DOHH2 (cell line): Measurements from ENCODE around the gene MGLL.

Experiments used
- H3F3A ChIP-seq: fragments of 200-600 bp; sonication (generic), shearing (Covaris generic); 2 replicates; pipeline ENCODE4 v1.6.0; 2016; ENCODE audit warnings: antibody characterized with exemption, mild to moderate bottlenecking; ENCODE audit not compliant: control insufficient read depth, insufficient read depth
- H3K27ac ChIP-seq: fragments of 200-600 bp; sonication (generic); 2 replicates; pipeline ENCODE4 v1.5.1; 2014; ENCODE audit warnings: low read depth, mild to moderate bottlenecking, low read length, moderate library complexity
- H3K27me3 ChIP-seq: fragments of 200-600 bp; sonication (generic); 2 replicates; pipeline ENCODE4 v1.6.1; 2014; ENCODE audit warnings: mild to moderate bottlenecking, low read length, mixed read lengths; ENCODE audit not compliant: control insufficient read depth
- H3K36me3 ChIP-seq: fragments of 200-600 bp; sonication (generic); 2 replicates; pipeline ENCODE4 v1.6.1; 2014; ENCODE audit warnings: mild to moderate bottlenecking, low read length, moderate library complexity, mixed read lengths; ENCODE audit not compliant: control insufficient read depth
- H3K4me1 ChIP-seq: fragments of 200-600 bp; sonication (generic); 2 replicates; pipeline ENCODE4 v1.6.1; 2014; ENCODE audit warnings: mild to moderate bottlenecking, low read length, mixed read lengths; ENCODE audit not compliant: control insufficient read depth
- H3K4me2 ChIP-seq: fragments of 200-600 bp; sonication (generic); 2 replicates; pipeline ENCODE4 v1.6.0; 2014; ENCODE audit warnings: mild to moderate bottlenecking, low read length, moderate library complexity
- H3K4me3 ChIP-seq: fragments of 200-600 bp; sonication (generic); 2 replicates; pipeline ENCODE4 v1.5.1; 2014; ENCODE audit warnings: mild to moderate bottlenecking, low read length, mixed read lengths
- H3K79me2 ChIP-seq: fragments of 200-600 bp; sonication (generic); 2 replicates; pipeline ENCODE4 v1.6.1; 2014; ENCODE audit warnings: mild to moderate bottlenecking, low read length, mixed read lengths; ENCODE audit not compliant: control insufficient read depth
- H3K9me2 ChIP-seq: fragments of 200-600 bp; sonication (generic); replicated peaks from 2 replicates; pipeline ENCODE4 v1.6.1; 2014; ENCODE audit warnings: mild to moderate bottlenecking, low read length, mixed read lengths; ENCODE audit not compliant: control insufficient read depth
- H3K9me3 ChIP-seq: fragments of 200-600 bp; sonication (generic); 2 replicates; pipeline ENCODE4 v1.6.1; 2014; ENCODE audit warnings: antibody characterized with exemption, low read length, mixed read lengths; ENCODE audit not compliant: control insufficient read depth, insufficient read depth
- H4K20me1 ChIP-seq: fragments of 200-600 bp; sonication (generic); 2 replicates; pipeline ENCODE4 v1.6.0; 2014; ENCODE audit warnings: low read depth, mild to moderate bottlenecking, antibody characterized with exemption, low read length, moderate library complexity; ENCODE audit not compliant: control insufficient read depth, insufficient read depth
- EZH2phosphoT487 ChIP-seq: fragments of 200-600 bp; sonication (generic); IDR thresholded peaks from 2 replicates; pipeline ENCODE4 v1.6.1; 2017; ENCODE audit warnings: borderline replicate concordance, mild to moderate bottlenecking, antibody characterized with exemption, low read length, moderate library complexity, mixed read lengths
- TF ChIP-seq, protein P1 (sequence below): fragments of 200-600 bp; sonication (generic); IDR thresholded peaks from one replicate; pipeline ENCODE4 v1.5.1; 2014; ENCODE audit warnings: antibody characterized with exemption, mild to moderate bottlenecking, low read depth, low read length; ENCODE audit not compliant: poor library complexity, severe bottlenecking

The MGLL gene

GRCh38 chr3:127825756-127826155 is 3.4 kb upstream of the MGLL start:
- Histone ChIP-seq H3K4me3 (no peak overlapping the region), H3K27ac (no peak overlapping the region), H3K4me1 (no peaks in the 10 kb centered on the region; the same call in 1 of the 2 replicates), H3K9me3 (peaks cover 12% of the 10 kb centered on the region; the same call in 1 of the 2 replicates), H4K20me1 (no peaks in the 10 kb centered on the region; the same call in 1 of the 2 replicates), H3F3A (no peaks in the 10 kb centered on the region), H3K27me3 (peaks cover 35% of the 10 kb centered on the region), H3K4me2 (no peak overlapping the region), H3K9me2 (no peaks in the 10 kb centered on the region), H3K79me2 (no peaks in the 10 kb centered on the region), H3K36me3 (no peaks in the 10 kb centered on the region)
- TF ChIP-seq, protein P1, sequence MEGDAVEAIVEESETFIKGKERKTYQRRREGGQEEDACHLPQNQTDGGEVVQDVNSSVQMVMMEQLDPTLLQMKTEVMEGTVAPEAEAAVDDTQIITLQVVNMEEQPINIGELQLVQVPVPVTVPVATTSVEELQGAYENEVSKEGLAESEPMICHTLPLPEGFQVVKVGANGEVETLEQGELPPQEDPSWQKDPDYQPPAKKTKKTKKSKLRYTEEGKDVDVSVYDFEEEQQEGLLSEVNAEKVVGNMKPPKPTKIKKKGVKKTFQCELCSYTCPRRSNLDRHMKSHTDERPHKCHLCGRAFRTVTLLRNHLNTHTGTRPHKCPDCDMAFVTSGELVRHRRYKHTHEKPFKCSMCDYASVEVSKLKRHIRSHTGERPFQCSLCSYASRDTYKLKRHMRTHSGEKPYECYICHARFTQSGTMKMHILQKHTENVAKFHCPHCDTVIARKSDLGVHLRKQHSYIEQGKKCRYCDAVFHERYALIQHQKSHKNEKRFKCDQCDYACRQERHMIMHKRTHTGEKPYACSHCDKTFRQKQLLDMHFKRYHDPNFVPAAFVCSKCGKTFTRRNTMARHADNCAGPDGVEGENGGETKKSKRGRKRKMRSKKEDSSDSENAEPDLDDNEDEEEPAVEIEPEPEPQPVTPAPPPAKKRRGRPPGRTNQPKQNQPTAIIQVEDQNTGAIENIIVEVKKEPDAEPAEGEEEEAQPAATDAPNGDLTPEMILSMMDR, result no peak

DNA sequence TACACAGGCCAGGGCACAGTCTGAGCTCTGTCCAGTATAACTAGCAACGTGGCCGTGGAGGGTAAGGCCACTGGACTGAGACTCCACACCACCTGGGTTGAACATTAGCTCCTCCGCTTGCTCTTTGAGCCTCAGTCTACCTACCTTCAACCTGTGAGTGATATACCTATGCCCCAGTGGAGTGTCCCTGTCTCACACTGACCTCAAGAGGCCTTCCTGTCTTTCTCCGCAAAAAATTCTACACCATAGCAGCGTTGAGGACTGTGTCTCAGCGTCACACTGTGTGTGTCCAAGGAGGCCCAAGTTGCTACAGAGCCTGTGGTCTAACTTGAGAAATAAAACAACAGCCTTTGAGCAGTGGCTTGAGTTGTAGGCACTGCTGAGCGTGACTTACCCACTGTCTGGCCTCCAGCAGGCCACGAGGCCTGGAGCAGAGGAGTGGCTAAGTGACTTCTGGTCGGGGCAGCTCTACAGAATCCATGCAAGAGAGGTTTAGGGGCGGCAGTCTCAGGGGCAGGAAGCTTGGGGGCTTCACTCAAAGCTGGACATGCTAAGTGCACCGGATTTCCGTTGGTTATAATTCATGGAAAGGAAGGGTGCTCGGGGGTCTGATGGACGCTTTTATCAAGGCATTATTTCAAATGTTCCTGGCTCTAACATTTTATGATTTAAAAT is 2.0 kb upstream of the MGLL start:
- Histone ChIP-seq H3K27me3 (peaks cover 47% of the 10 kb centered on the region), H3K4me1 (no peaks in the 10 kb centered on the region; the same call in 1 of the 2 replicates), H3F3A (no peaks in the 10 kb centered on the region), H3K9me2 (no peaks in the 10 kb centered on the region), H4K20me1 (no peaks in the 10 kb centered on the region; the same call in 1 of the 2 replicates), H3K36me3 (no peaks in the 10 kb centered on the region), H3K9me3 (peaks cover 7% of the 10 kb centered on the region; the same call in 1 of the 2 replicates), H3K4me2 (no peak overlapping the region), H3K79me2 (no peaks in the 10 kb centered on the region), H3K4me3 (no peak overlapping the region), H3K27ac (no peak overlapping the region)
- peak; percentile 53; the same call in 1 of the 2 replicates for TF ChIP-seq EZH2phosphoT487
- TF ChIP-seq, protein P1, result no peak

DNA sequence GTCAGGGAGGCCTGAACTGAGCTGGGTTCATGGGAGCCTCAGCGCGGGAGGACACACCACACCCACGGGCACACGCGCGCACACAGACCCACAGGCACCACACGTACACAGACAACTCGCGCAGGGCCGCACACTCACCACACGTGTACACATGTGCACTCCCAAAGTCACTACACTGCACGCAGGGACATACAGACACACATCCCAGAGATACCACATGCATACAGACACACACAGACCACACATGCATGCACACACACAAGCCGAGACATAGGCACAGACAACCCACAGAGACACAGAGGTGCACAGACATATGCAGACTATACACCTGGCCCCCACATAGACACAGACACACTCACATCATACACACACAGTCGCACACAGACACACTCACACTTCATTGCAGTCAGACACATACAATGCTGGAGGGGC is 1.1 kb upstream of the MGLL start:
- Histone ChIP-seq H3K79me2 (no peaks in the 10 kb centered on the region), H3K36me3 (no peaks in the 10 kb centered on the region), H3K4me1 (no peaks in the 10 kb centered on the region; the same call in 1 of the 2 replicates), H3K27ac (no peak overlapping the region), H4K20me1 (no peaks in the 10 kb centered on the region; the same call in 1 of the 2 replicates), H3K9me3 (peaks cover 6% of the 10 kb centered on the region; the same call in 1 of the 2 replicates), H3K27me3 (peaks cover 51% of the 10 kb centered on the region), H3K4me3 (no peak overlapping the region), H3K4me2 (no peak overlapping the region), H3F3A (no peaks in the 10 kb centered on the region), H3K9me2 (no peaks in the 10 kb centered on the region)
- TF ChIP-seq EZH2phosphoT487, result no peak
- TF ChIP-seq, protein P1, result no peak
